Osteocyte (in vitro differentiated cells): Measurements from ENCODE around the gene ZNF282. TPM values are rescaled to one million over a fixed set of nuclear protein-coding genes. Genes with fewer than 3 reads are reported as not detected.
"Not testable (repeated sequence)": the region's sequence is repeated elsewhere in the genome, so short reads cannot be mapped to it uniquely, and the experiment has no call there.

Experiments used
- DNase-seq: peaks from one replicate; pipeline ENCODE4 v3.0.0; 2021; ENCODE audit warnings: mixed read lengths; ENCODE audit not compliant: unreplicated experiment; ENCODE audit errors: extremely low spot score
- H3K27ac Mint-ChIP-seq: one replicate; pipeline ENCODE4 v1.8.0; 2021; ENCODE audit warnings: mild to moderate bottlenecking, mixed read lengths; ENCODE audit not compliant: unreplicated experiment
- H3K27me3 Mint-ChIP-seq: one replicate; pipeline ENCODE4 v1.8.0; 2021; ENCODE audit warnings: mixed read lengths; ENCODE audit not compliant: unreplicated experiment
- H3K36me3 Mint-ChIP-seq: one replicate; pipeline ENCODE4 v1.8.0; 2021; ENCODE audit warnings: mixed read lengths; ENCODE audit not compliant: unreplicated experiment
- H3K4me1 Mint-ChIP-seq: one replicate; pipeline ENCODE4 v1.8.0; 2021; ENCODE audit warnings: mixed read lengths; ENCODE audit not compliant: unreplicated experiment
- H3K4me3 Mint-ChIP-seq: one replicate; pipeline ENCODE4 v1.8.0; 2021; ENCODE audit warnings: mild to moderate bottlenecking, moderate library complexity, mixed read lengths; ENCODE audit not compliant: unreplicated experiment
- H3K9me3 Mint-ChIP-seq: one replicate; pipeline ENCODE4 v1.8.0; 2021; ENCODE audit warnings: mixed read lengths; ENCODE audit not compliant: unreplicated experiment
- CTCF ChIP-seq: fragments of 200-600 bp; sonication (generic); IDR thresholded peaks from 2 replicates; pipeline ENCODE4 v1.5.0; 2021; ENCODE audit warnings: antibody characterized with exemption, mild to moderate bottlenecking, moderate library complexity
- total RNA-seq: library from RNA; stranded (reverse); gene quantifications from 2 replicates; pipeline ENCODE4 v1.2.1, GENCODE V29; 2021

The ZNF282 gene
- total RNA-seq, 1 donor from 2014 or later = 29.8 TPM

- no peak for TF ChIP-seq CTCF
- no peak for DNase-seq
- no peaks in the 10 kb centered on the region for H3K9me3 Mint-ChIP-seq
- H3K27ac Mint-ChIP-seq = no peak overlapping the region
- H3K27me3 Mint-ChIP-seq = no peaks in the 10 kb centered on the region
- H3K36me3 Mint-ChIP-seq = peaks cover 12% of the 10 kb centered on the region
- H3K4me3 Mint-ChIP-seq = no peak overlapping the region
- peaks cover 9% of the 10 kb centered on the region for H3K4me1 Mint-ChIP-seq
These were observed 33.6 kb downstream of the ZNF282 start for GRCh38 chr7:149228831-149229471.

GRCh38 chr7:149229526-149229925 is 34.2 kb downstream of the ZNF282 start:
- Mint-ChIP-seq H3K27ac (no peak overlapping the region), H3K4me3 (no peak overlapping the region), H3K36me3 (peaks cover 12% of the 10 kb centered on the region), H3K9me3 (no peaks in the 10 kb centered on the region), H3K27me3 (no peaks in the 10 kb centered on the region), H3K4me1 (peaks cover 10% of the 10 kb centered on the region)
- no peak for DNase-seq
- TF ChIP-seq CTCF = no peak

GRCh38 chr7:149232362-149232761 is 37.0 kb downstream of the ZNF282 start:
- Mint-ChIP-seq H3K27me3 (no peaks in the 10 kb centered on the region), H3K36me3 (no peaks in the 10 kb centered on the region), H3K27ac (no peak overlapping the region), H3K4me3 (no peak overlapping the region), H3K9me3 (no peaks in the 10 kb centered on the region), H3K4me1 (peaks cover 10% of the 10 kb centered on the region)
- TF ChIP-seq CTCF = no peak
- DNase-seq = no peak

- Mint-ChIP-seq H3K27ac (peak overlapping the region; percentile 69), H3K4me1 (peaks cover 10% of the 10 kb centered on the region)
- H3K27me3 Mint-ChIP-seq, H3K36me3 Mint-ChIP-seq, H3K9me3 Mint-ChIP-seq, DNase-seq, H3K4me3 Mint-ChIP-seq: not testable (repeated sequence)
These were observed 38.4 kb downstream of the ZNF282 start for GRCh38 chr7:149233655-149234204.

GRCh38 chr7:149237502-149237901 is 42.2 kb downstream of the ZNF282 start:
- no peak overlapping the region for H3K27ac Mint-ChIP-seq
- no peak overlapping the region for H3K4me3 Mint-ChIP-seq
- no peak for TF ChIP-seq CTCF

More at GRCh38 chr7:149237502-149237901, 42.2 kb downstream of the ZNF282 start:
- Mint-ChIP-seq H3K36me3 (peaks cover 3% of the 10 kb centered on the region), H3K27me3 (no peaks in the 10 kb centered on the region), H3K4me1 (peaks cover 28% of the 10 kb centered on the region), H3K9me3 (peaks cover 3% of the 10 kb centered on the region)
- DNase-seq = no peak
